IMR-90 (cell line): ENCODE measurements around the gene TSGA10IP. TPM values are rescaled to one million over a fixed set of nuclear protein-coding genes. Genes with fewer than 3 reads are reported as not detected.

Source experiments
- ATAC-seq: fragments of 200-7000 bp; cut with Tn5 transposase; 2 replicates; pipeline ENCODE4 v1.9.1; 2020; ENCODE audit warnings: low read depth, mild to moderate bottlenecking, moderate library complexity
- BruUV-seq: library from RNA; stranded (reverse); fragments of 400-500 nt; replicated peaks from 2 replicates; lab custom pipeline; 2021; lab: Mats Ljungman, UMichigan
- CTCF ChIA-PET: fragments of 300-600 bp; formaldehyde crosslinking; extraction: SDS; loops from one replicate; lab custom pipeline; 2021; ENCODE audit warnings: antibody characterized with exemption; lab: Yijun Ruan, JAX
- POLR2A ChIA-PET: fragments of 300-600 bp; sonication (Branson Sonifier 250); formaldehyde crosslinking; loops from one replicate; lab custom pipeline; 2022; ENCODE audit warnings: antibody characterized with exemption; ENCODE audit not compliant: unreplicated experiment; lab: Charles Lee
- DNase-seq: peaks from one replicate; pipeline ENCODE4 v3.0.0; 2013
- H2AFZ ChIP-seq: replicated peaks from 2 replicates; pipeline ENCODE3; 2013; ENCODE audit warnings: low read length, mild to moderate bottlenecking; ENCODE audit not compliant: poor library complexity
- H2AK5ac ChIP-seq: 2 replicates; pipeline ENCODE4 v1.6.1; 2013; ENCODE audit warnings: low read depth, low read length, inconsistent platforms
- H2AK9ac ChIP-seq: replicated peaks from 2 replicates; pipeline ENCODE3; 2013; ENCODE audit warnings: mild to moderate bottlenecking, low read depth, low read length, moderate library complexity; ENCODE audit not compliant: poor library complexity
- H2BK120ac ChIP-seq: 2 replicates; pipeline ENCODE4 v1.6.1; 2013; ENCODE audit warnings: low read depth, low read length, inconsistent platforms
- H2BK15ac ChIP-seq: 3 replicates; pipeline ENCODE4 v1.6.1; 2013; ENCODE audit warnings: low read depth, low read length, inconsistent platforms
- H2BK20ac ChIP-seq: 2 replicates; pipeline ENCODE4 v1.6.1; 2013; ENCODE audit warnings: low read depth, mild to moderate bottlenecking, inconsistent platforms, low read length, moderate library complexity
- H2BK5ac ChIP-seq: 2 replicates; pipeline ENCODE4 v1.6.1; 2013; ENCODE audit warnings: mild to moderate bottlenecking, low read depth, low read length, inconsistent platforms; ENCODE audit not compliant: poor library complexity, severe bottlenecking
- H3K14ac ChIP-seq: replicated peaks from 2 replicates; pipeline ENCODE4 v1.6.1; 2013; ENCODE audit warnings: low read depth, low read length, inconsistent platforms
- H3K18ac ChIP-seq: 2 replicates; pipeline ENCODE4 v1.6.1; 2013; ENCODE audit warnings: low read depth, low read length, control low read depth
- H3K23ac ChIP-seq: 2 replicates; pipeline ENCODE4 v1.6.1; 2013; ENCODE audit warnings: low read depth, low read length, inconsistent platforms
- H3K27ac ChIP-seq: 2 replicates; pipeline ENCODE4 v1.5.1; 2013; ENCODE audit warnings: mild to moderate bottlenecking, control low read depth, low read length; ENCODE audit not compliant: insufficient read depth
- H3K27me3 ChIP-seq: 2 replicates; pipeline ENCODE4 v1.6.1; 2013; ENCODE audit warnings: low read length; ENCODE audit not compliant: control insufficient read depth, insufficient read depth
- H3K36me3 ChIP-seq: 2 replicates; pipeline ENCODE4 v1.6.1; 2013; ENCODE audit warnings: low read length, mixed read lengths; ENCODE audit not compliant: control insufficient read depth, insufficient read depth
- H3K4ac ChIP-seq: 2 replicates; pipeline ENCODE4 v1.6.1; 2013; ENCODE audit warnings: low read depth, low read length, inconsistent platforms
- H3K4me1 ChIP-seq: 2 replicates; pipeline ENCODE4 v1.6.1; 2013; ENCODE audit warnings: low read length, mixed read lengths; ENCODE audit not compliant: control insufficient read depth, insufficient read depth
- H3K4me2 ChIP-seq: 2 replicates; pipeline ENCODE4 v1.6.1; 2013; ENCODE audit warnings: low read depth, mild to moderate bottlenecking, control low read depth, low read length, moderate library complexity
- H3K4me3 ChIP-seq: 2 replicates; pipeline ENCODE4 v1.5.1; 2013; ENCODE audit warnings: low read depth, mild to moderate bottlenecking, control low read depth, low read length, moderate library complexity; ENCODE audit not compliant: insufficient read depth
- H3K56ac ChIP-seq: 2 replicates; pipeline ENCODE4 v1.6.1; 2013; ENCODE audit warnings: low read length, inconsistent platforms; ENCODE audit not compliant: insufficient read depth; ENCODE audit errors: extremely low read depth
- H3K79me1 ChIP-seq, 2 experiments: 2 replicates each; pipeline ENCODE4 v1.6.1; 2013; ENCODE audit warnings: low read length in 2 of 2, inconsistent platforms in 1 of 2, low read depth in 1 of 2
- H3K9ac ChIP-seq: 2 replicates; pipeline ENCODE4 v1.6.1; 2013; ENCODE audit warnings: low read depth, low read length, control low read depth
- H3K9me1 ChIP-seq: 2 replicates; pipeline ENCODE4 v1.6.1; 2013; ENCODE audit warnings: low read length, inconsistent platforms; ENCODE audit not compliant: insufficient read depth
- H3K9me3 ChIP-seq: 2 replicates; pipeline ENCODE4 v1.6.1; 2013; ENCODE audit warnings: low read length; ENCODE audit not compliant: control insufficient read depth, insufficient read depth
- H4K20me1 ChIP-seq: 2 replicates; pipeline ENCODE4 v1.6.1; 2013; ENCODE audit warnings: low read length, inconsistent platforms; ENCODE audit not compliant: insufficient read depth
- H4K5ac ChIP-seq: 2 replicates; pipeline ENCODE4 v1.6.1; 2013; ENCODE audit warnings: mild to moderate bottlenecking, low read depth, low read length, control low read depth
- H4K8ac ChIP-seq, 2 experiments: 2 replicates each; pipeline ENCODE4 v1.6.1; 2013; ENCODE audit warnings: low read depth in 2 of 2, low read length in 2 of 2, control low read depth in 1 of 2, inconsistent platforms in 1 of 2
- H4K91ac ChIP-seq: 2 replicates; pipeline ENCODE4 v1.6.1; 2013; ENCODE audit warnings: low read depth, low read length, inconsistent platforms; ENCODE audit not compliant: insufficient read depth
- BHLHE40 ChIP-seq: fragments of 150-350 bp; IDR thresholded peaks from 2 replicates; pipeline ENCODE4 v1.6.1; 2016; ENCODE audit warnings: mild to moderate bottlenecking, low read depth, low read length
- CEBPB ChIP-seq: IDR thresholded peaks from 2 replicates; pipeline ENCODE4 v1.6.1; 2012; ENCODE audit warnings: low read depth, low read length, improper control_type of control experiment
- CHD1 ChIP-seq: IDR thresholded peaks from 2 replicates; pipeline ENCODE4 v1.6.1; 2012; ENCODE audit warnings: low read depth, low read length, improper control_type of control experiment
- FOS ChIP-seq: fragments of 150-350 bp; IDR thresholded peaks from 2 replicates; pipeline ENCODE4 v1.6.1; 2016; ENCODE audit warnings: low read depth, low read length
- MAFK ChIP-seq: IDR thresholded peaks from 2 replicates; pipeline ENCODE4 v1.6.1; 2012; ENCODE audit warnings: low read depth, low read length, improper control_type of control experiment
- MAZ ChIP-seq: IDR thresholded peaks from 2 replicates; pipeline ENCODE4 v1.6.1; 2012; ENCODE audit warnings: low read depth, mild to moderate bottlenecking, low read length, improper control_type of control experiment, moderate library complexity, borderline replicate concordance
- MXI1 ChIP-seq: IDR thresholded peaks from 2 replicates; pipeline ENCODE4 v1.6.1; 2012; ENCODE audit warnings: low read depth, mild to moderate bottlenecking, low read length, moderate library complexity, borderline replicate concordance
- NFE2L2 ChIP-seq: fragments of 150-350 bp; IDR thresholded peaks from 2 replicates; pipeline ENCODE4 v1.6.1; 2016; ENCODE audit warnings: low read depth, mild to moderate bottlenecking, low read length
- POLR2A ChIP-seq: IDR thresholded peaks from 2 replicates; pipeline ENCODE4 v1.6.1; 2012; ENCODE audit warnings: mild to moderate bottlenecking, low read depth, low read length
- RAD21 ChIP-seq: IDR thresholded peaks from 2 replicates; pipeline ENCODE4 v1.6.1; 2012; ENCODE audit warnings: low read length, improper control_type of control experiment
- RCOR1 ChIP-seq: IDR thresholded peaks from 2 replicates; pipeline ENCODE4 v1.6.1; 2012; ENCODE audit warnings: mild to moderate bottlenecking, low read length, improper control_type of control experiment; ENCODE audit not compliant: insufficient replicate concordance
- RFX5 ChIP-seq: IDR thresholded peaks from 2 replicates; pipeline ENCODE4 v1.8.0; 2012; ENCODE audit warnings: low read depth, mild to moderate bottlenecking, low read length, moderate library complexity
- SMC3 ChIP-seq: fragments of 150-350 bp; IDR thresholded peaks from 2 replicates; pipeline ENCODE4 v1.6.1; 2016; ENCODE audit warnings: low read depth, mild to moderate bottlenecking, antibody characterized with exemption, low read length, moderate library complexity
- WGBS, 2 experiments: methylation state at CpG; one replicate each; pipeline versions ENCODE4 v1.1.5 to v1.1.7; 2013; ENCODE audit warnings: missing lambda C conversion rate in 2 of 2; ENCODE audit not compliant: insufficient read length in 1 of 2; ENCODE audit errors: extremely low coverage in 2 of 2; 5-methylcytosine and 5-hydroxymethylcytosine counted together
- dilution Hi-C: fragments of 300-500 bp; cut with HindIII; formaldehyde crosslinking; loops from one replicate; pipeline ENCODE4 v1.14.3; 2018; ENCODE audit warnings: low sequenced_read_pairs; ENCODE audit not compliant: unreplicated experiment
- in situ Hi-C: fragments of 300-500 bp; cut with MboI; formaldehyde crosslinking; loops from 3 replicates; pipeline ENCODE4 v1.14.3; 2019; ENCODE audit warnings: low sequenced_read_pairs, inconsistent platforms, mixed read lengths
- intact Hi-C: fragments of 100-400 bp; cut with micrococcal nuclease; formaldehyde crosslinking; loops from 2 replicates; pipeline ENCODE4 v1.10.0; 2022
- polyA plus RNA-seq, 3 experiments: library from polyadenylated mRNA; depleted of rRNA; stranded (reverse); fragments of >200 nt; gene quantifications; 2 replicates each; pipeline ENCODE4 v1.2.3, GENCODE V29; 2012; ENCODE audit warnings: low replicate concordance in 1 of 3
- total RNA-seq: library from RNA; depleted of rRNA; stranded (reverse); fragments of >200 nt; gene quantifications from 2 replicates; pipeline ENCODE4 v1.2.3, GENCODE V29; 2012
- TF ChIP-seq, protein P1 (sequence below): fragments of 150-350 bp; IDR thresholded peaks from 2 replicates; pipeline ENCODE4 v1.6.1; 2017; ENCODE audit warnings: mild to moderate bottlenecking, antibody characterized with exemption, low read length, low read depth
- TF ChIP-seq, protein P2 (sequence below): fragments of 150-350 bp; IDR thresholded peaks from 2 replicates; pipeline ENCODE4 v1.6.1; 2016; ENCODE audit warnings: low read depth, mild to moderate bottlenecking, low read length, moderate library complexity, borderline replicate concordance
- TF ChIP-seq, protein P3 (sequence below): conservative IDR thresholded peaks from 2 replicates; pipeline ENCODE4 v1.5.1; 2012; ENCODE audit warnings: mild to moderate bottlenecking, low read depth, low read length, improper control_type of control experiment

The TSGA10IP gene
- total and polyA plus RNA-seq, 2 of the 4 experiments (the other 2 are of a cell fraction): 0.21 TPM; not detected in 1

DNA sequence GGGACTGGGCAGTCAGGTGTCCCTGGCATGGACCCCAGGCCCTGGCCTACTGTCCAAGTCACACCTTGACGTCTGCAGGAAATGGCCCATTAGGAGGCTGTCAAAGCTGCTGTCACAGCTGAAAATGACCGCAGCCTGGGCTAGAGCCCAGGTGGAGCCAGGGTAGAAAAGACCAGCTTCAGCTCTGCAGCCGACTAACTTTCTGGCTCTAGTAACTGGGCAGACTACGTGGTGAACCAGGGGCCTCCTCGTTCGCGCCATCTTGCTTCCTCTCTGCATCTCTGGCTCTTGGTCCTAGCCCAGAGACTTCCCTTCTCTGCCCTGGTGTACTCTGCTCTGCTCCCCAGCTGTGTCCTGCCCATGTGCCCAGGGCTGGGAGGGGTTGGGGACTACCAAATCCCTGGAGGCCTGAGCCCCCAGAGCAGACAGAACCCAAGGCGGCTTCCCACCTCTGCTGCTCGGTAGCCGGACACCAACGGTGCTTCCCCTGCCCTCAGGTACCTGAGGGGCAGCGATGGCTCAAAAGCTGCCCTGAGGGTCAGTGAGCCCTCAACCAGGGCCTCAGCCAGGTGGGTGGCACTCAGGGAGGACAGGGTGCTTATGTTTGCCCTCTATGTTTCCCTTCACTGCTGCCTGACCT, 35.9 kb downstream of the TSGA10IP start:
- Histone ChIP-seq H2BK20ac (no peak overlapping the region), H3K9me3 (no peaks in the 10 kb centered on the region), H3K23ac (no peak overlapping the region), H3K36me3 (peaks cover 37% of the 10 kb centered on the region), H2AK5ac (no peak overlapping the region), H4K20me1 (no peaks in the 10 kb centered on the region), H2AK9ac (no peak overlapping the region), H3K4me3 (no peak overlapping the region), H3K27ac (no peak overlapping the region), H3K4me2 (no peak overlapping the region), H3K9me1 (no peaks in the 10 kb centered on the region), H2AFZ (no peak overlapping the region), H3K14ac (no peak overlapping the region), H3K4me1 (no peaks in the 10 kb centered on the region), H4K91ac (no peak overlapping the region), H3K79me1 (no peaks in the 10 kb centered on the region), H4K5ac (no peak overlapping the region), H2BK5ac (no peak overlapping the region), H3K56ac (no peak overlapping the region), H3K9ac (no peak overlapping the region), H2BK15ac (no peak overlapping the region), H3K18ac (no peak overlapping the region), H3K4ac (no peak overlapping the region), H4K8ac (no peak overlapping the region), H3K27me3 (no peaks in the 10 kb centered on the region), H2BK120ac (no peak overlapping the region)
- ChIA-PET POLR2A (no interaction called here), CTCF (no interaction called here)
- ATAC-seq: no peak
- in situ Hi-C loops (loop anchor here (10.0 kb wide), 1 partner anchor 266 kb away; the partner anchor contains the start of gene KAT5), dilution Hi-C loops (no loop called here), intact Hi-C loops (no loop called here)
- TF ChIP-seq MXI1 (no peak), MAFK (no peak), RAD21 (no peak), BHLHE40 (no peak), RFX5 (no peak), MAZ (no peak), CEBPB (no peak), SMC3 (no peak), POLR2A (no peak), FOS (no peak), NFE2L2 (no peak), CHD1 (no peak), RCOR1 (no peak)
- TF ChIP-seq, protein P1, sequence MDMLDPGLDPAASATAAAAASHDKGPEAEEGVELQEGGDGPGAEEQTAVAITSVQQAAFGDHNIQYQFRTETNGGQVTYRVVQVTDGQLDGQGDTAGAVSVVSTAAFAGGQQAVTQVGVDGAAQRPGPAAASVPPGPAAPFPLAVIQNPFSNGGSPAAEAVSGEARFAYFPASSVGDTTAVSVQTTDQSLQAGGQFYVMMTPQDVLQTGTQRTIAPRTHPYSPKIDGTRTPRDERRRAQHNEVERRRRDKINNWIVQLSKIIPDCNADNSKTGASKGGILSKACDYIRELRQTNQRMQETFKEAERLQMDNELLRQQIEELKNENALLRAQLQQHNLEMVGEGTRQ: no peak
- TF ChIP-seq, protein P2, sequence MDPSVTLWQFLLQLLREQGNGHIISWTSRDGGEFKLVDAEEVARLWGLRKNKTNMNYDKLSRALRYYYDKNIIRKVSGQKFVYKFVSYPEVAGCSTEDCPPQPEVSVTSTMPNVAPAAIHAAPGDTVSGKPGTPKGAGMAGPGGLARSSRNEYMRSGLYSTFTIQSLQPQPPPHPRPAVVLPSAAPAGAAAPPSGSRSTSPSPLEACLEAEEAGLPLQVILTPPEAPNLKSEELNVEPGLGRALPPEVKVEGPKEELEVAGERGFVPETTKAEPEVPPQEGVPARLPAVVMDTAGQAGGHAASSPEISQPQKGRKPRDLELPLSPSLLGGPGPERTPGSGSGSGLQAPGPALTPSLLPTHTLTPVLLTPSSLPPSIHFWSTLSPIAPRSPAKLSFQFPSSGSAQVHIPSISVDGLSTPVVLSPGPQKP: no peak
- TF ChIP-seq, protein P3, sequence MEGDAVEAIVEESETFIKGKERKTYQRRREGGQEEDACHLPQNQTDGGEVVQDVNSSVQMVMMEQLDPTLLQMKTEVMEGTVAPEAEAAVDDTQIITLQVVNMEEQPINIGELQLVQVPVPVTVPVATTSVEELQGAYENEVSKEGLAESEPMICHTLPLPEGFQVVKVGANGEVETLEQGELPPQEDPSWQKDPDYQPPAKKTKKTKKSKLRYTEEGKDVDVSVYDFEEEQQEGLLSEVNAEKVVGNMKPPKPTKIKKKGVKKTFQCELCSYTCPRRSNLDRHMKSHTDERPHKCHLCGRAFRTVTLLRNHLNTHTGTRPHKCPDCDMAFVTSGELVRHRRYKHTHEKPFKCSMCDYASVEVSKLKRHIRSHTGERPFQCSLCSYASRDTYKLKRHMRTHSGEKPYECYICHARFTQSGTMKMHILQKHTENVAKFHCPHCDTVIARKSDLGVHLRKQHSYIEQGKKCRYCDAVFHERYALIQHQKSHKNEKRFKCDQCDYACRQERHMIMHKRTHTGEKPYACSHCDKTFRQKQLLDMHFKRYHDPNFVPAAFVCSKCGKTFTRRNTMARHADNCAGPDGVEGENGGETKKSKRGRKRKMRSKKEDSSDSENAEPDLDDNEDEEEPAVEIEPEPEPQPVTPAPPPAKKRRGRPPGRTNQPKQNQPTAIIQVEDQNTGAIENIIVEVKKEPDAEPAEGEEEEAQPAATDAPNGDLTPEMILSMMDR: no peak
- 88% methylated on average over 11 of the region's 12 CpGs; no CpG with 5 or more reads in 1 of the 2 experiments for WGBS, 2 experiments
- BruUV-seq: no TSS peak
- no peak for DNase-seq
